Measurements from ENCODE around the gene RAB40B.

GRCh38 chr17:82686366-82687324, 11.9 kb downstream of the RAB40B start:
- TF ChIP-seq, protein P1, sequence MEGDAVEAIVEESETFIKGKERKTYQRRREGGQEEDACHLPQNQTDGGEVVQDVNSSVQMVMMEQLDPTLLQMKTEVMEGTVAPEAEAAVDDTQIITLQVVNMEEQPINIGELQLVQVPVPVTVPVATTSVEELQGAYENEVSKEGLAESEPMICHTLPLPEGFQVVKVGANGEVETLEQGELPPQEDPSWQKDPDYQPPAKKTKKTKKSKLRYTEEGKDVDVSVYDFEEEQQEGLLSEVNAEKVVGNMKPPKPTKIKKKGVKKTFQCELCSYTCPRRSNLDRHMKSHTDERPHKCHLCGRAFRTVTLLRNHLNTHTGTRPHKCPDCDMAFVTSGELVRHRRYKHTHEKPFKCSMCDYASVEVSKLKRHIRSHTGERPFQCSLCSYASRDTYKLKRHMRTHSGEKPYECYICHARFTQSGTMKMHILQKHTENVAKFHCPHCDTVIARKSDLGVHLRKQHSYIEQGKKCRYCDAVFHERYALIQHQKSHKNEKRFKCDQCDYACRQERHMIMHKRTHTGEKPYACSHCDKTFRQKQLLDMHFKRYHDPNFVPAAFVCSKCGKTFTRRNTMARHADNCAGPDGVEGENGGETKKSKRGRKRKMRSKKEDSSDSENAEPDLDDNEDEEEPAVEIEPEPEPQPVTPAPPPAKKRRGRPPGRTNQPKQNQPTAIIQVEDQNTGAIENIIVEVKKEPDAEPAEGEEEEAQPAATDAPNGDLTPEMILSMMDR (IDR thresholded peaks at IDR 0.05): no peak
- TF ChIP-seq POLR2A (IDR thresholded peaks at IDR 0.05): no peak

Measured in uterus (tissue), 2 donors.